Endothelial cell of umbilical vein (primary cell): ENCODE data around the gene HSPA1B. TPM values are rescaled to one million over a fixed set of nuclear protein-coding genes. Genes with fewer than 3 reads are reported as not detected.
"Not testable (repeated sequence)": the region's sequence is repeated elsewhere in the genome, so short reads cannot be mapped to it uniquely, and the experiment has no call there.

ENCODE experiments used
- BruUV-seq: library from RNA; stranded (reverse); fragments of 400-500 nt; replicated peaks from 2 replicates; lab custom pipeline; 2021; lab: Mats Ljungman, UMichigan
- CTCF ChIA-PET: fragments of 300-600, 350-600 bp; sonication (Branson Sonifier 250); formaldehyde crosslinking; loops from one replicate; lab custom pipeline; 2021; ENCODE audit warnings: antibody characterized with exemption, inconsistent platforms; lab: Charles Lee
- POLR2A ChIA-PET: fragments of 300-600, 350-600 bp; sonication (Branson Sonifier 250); formaldehyde crosslinking; loops from one replicate; lab custom pipeline; 2021; ENCODE audit warnings: antibody characterized with exemption, inconsistent platforms; lab: Charles Lee
- DNase-seq: peaks from one replicate; pipeline ENCODE4 v3.0.0-alpha.2; 2011; ENCODE audit warnings: low read depth, low spot score
- FAIRE-seq: peaks from 2 replicates; lab custom pipeline; 2011; peaks lifted over from hg19 to GRCh38; lab: Jason Lieb, UNC
- H2AFZ ChIP-seq: 2 replicates; pipeline ENCODE4 v1.6.0; 2012; ENCODE audit warnings: low read depth, low read length, control low read depth, inconsistent platforms
- H3K27ac ChIP-seq: 2 replicates; pipeline ENCODE4 v1.5.1; 2011; ENCODE audit warnings: low read depth, mild to moderate bottlenecking, control low read depth, low read length, moderate library complexity; ENCODE audit not compliant: insufficient read depth
- H3K27me3 ChIP-seq, 2 experiments: 2 replicates each; pipeline versions ENCODE4 v1.6.0 to v1.6.1; 2011; ENCODE audit warnings: low read length in 2 of 2, mixed read lengths in 1 of 2; ENCODE audit not compliant: control insufficient read depth in 2 of 2, insufficient read depth in 2 of 2
- H3K36me3 ChIP-seq, 2 experiments: 2 replicates in 1 of 2; 3 replicates in 1 of 2; pipeline ENCODE4 v1.5.1; 2011; ENCODE audit warnings: low read length in 2 of 2, mild to moderate bottlenecking in 1 of 2, moderate library complexity in 1 of 2; ENCODE audit not compliant: control insufficient read depth in 2 of 2, insufficient read depth in 2 of 2; ENCODE audit errors: extremely low read depth in 1 of 2
- H3K4me1 ChIP-seq: 3 replicates; pipeline ENCODE4 v1.5.1; 2011; ENCODE audit warnings: mild to moderate bottlenecking, low read length; ENCODE audit not compliant: control insufficient read depth, insufficient read depth; ENCODE audit errors: extremely low read depth
- H3K4me2 ChIP-seq: 2 replicates; pipeline ENCODE4 v1.6.1; 2011; ENCODE audit warnings: low read length, control low read depth, mixed read lengths; ENCODE audit not compliant: insufficient read depth
- H3K4me3 ChIP-seq, 3 experiments: fragments of 200-600 bp in 1 of 3; sonication (generic), shearing (Covaris generic) in 1 of 3; replicated peaks in 1 of 3; 2 replicates each; pipeline ENCODE4 v1.5.1; 2011 to 2016; ENCODE audit warnings: control low read depth in 3 of 3, low read length in 3 of 3, mild to moderate bottlenecking in 2 of 3, inconsistent platforms in 1 of 3, low read depth in 1 of 3, moderate library complexity in 1 of 3; ENCODE audit not compliant: insufficient read depth in 1 of 3
- H3K79me2 ChIP-seq: 2 replicates; pipeline ENCODE4 v1.6.0; 2012; ENCODE audit warnings: low read length, inconsistent platforms; ENCODE audit not compliant: control insufficient read depth, insufficient read depth
- H3K9ac ChIP-seq: replicated peaks from 2 replicates; pipeline ENCODE3; 2011; ENCODE audit warnings: low read length, control low read depth; ENCODE audit not compliant: insufficient read depth; ENCODE audit errors: extremely low read depth
- H3K9me1 ChIP-seq: replicated peaks from 3 replicates; pipeline ENCODE4 v1.6.0; 2011; ENCODE audit warnings: mild to moderate bottlenecking, low read length; ENCODE audit not compliant: control insufficient read depth, insufficient read depth; ENCODE audit errors: extremely low read depth
- H3K9me3 ChIP-seq: replicated peaks from 2 replicates; pipeline ENCODE4 v1.5.1; 2012; ENCODE audit warnings: low read length, inconsistent platforms; ENCODE audit not compliant: control insufficient read depth, insufficient read depth
- H4K20me1 ChIP-seq: replicated peaks from 2 replicates; pipeline ENCODE3; 2011; ENCODE audit warnings: mild to moderate bottlenecking, low read length; ENCODE audit not compliant: control insufficient read depth, insufficient read depth; ENCODE audit errors: extremely low read depth
- CTCF ChIP-seq, 2 donors: IDR thresholded peaks; 1 replicate in 1 of 2; 2 replicates in 1 of 2; pipeline ENCODE4 v1.5.1; 2011; ENCODE audit warnings: low read length in 2 of 2, mild to moderate bottlenecking in 2 of 2, moderate library complexity in 2 of 2, control low read depth in 1 of 2, inconsistent platforms in 1 of 2, low read depth in 1 of 2; ENCODE audit not compliant: insufficient read depth in 1 of 2; ENCODE audit errors: extremely low read depth in 1 of 2
- FOS ChIP-seq: IDR thresholded peaks from 2 replicates; pipeline ENCODE4 v1.6.1; 2011; ENCODE audit warnings: mild to moderate bottlenecking, low read length, moderate library complexity, borderline replicate concordance; ENCODE audit not compliant: insufficient read depth
- JUN ChIP-seq: IDR thresholded peaks from 2 replicates; pipeline ENCODE4 v1.6.1; 2011; ENCODE audit warnings: borderline replicate concordance, low read depth; ENCODE audit not compliant: insufficient read length, insufficient read depth
- MAX ChIP-seq: IDR thresholded peaks from 2 replicates; pipeline ENCODE4 v1.6.1; 2011; ENCODE audit not compliant: insufficient read depth, insufficient read length
- POLR2A ChIP-seq: IDR thresholded peaks from 2 replicates; pipeline ENCODE4 v1.6.1; 2012; ENCODE audit warnings: low read depth, mild to moderate bottlenecking, control low read depth, low read length
- POLR2AphosphoS5 ChIP-seq: IDR thresholded peaks from 2 replicates; pipeline ENCODE4 v1.6.1; 2012; ENCODE audit warnings: low read depth, mild to moderate bottlenecking, control low read depth, low read length, moderate library complexity; ENCODE audit not compliant: insufficient read depth
- dilution Hi-C: fragments of 300-500 bp; cut with MboI; formaldehyde crosslinking; loops from one replicate; pipeline ENCODE4 v1.15.0; 2019; ENCODE audit warnings: low sequenced_read_pairs; ENCODE audit not compliant: extremely low pct_ligation_motif_present
- intact Hi-C: fragments of 100-400 bp; cut with micrococcal nuclease; formaldehyde crosslinking; loops from one replicate; pipeline ENCODE4 v1.10.0; 2022
- polyA plus RNA-seq, 4 experiments: library from polyadenylated mRNA; depleted of rRNA in 3 of 4; stranded (reverse) in 3 of 4; unstranded in 1 of 4; fragments of >200 nt; gene quantifications; 2 replicates each; pipeline versions ENCODE4 v1.2.1 to v1.2.3, GENCODE V29; 2011 to 2012; ENCODE audit warnings: missing spikeins in 1 of 4
- total RNA-seq: library from RNA; stranded (reverse); gene quantifications from 2 replicates; pipeline ENCODE4 v1.2.3, GENCODE V29; 2021

The HSPA1B gene
- total and polyA plus RNA-seq, 2 donors (not counting 3 experiments of a cell fraction or from before 2014, with no cell fraction given) = 27.1 to 54.0 TPM

GRCh38 chr6:31792761-31793171, 34.8 kb upstream of the HSPA1B start:
- DNase-seq = no peak

GRCh38 chr6:31793927-31794245, 33.7 kb upstream of the HSPA1B start:
- peaks cover 15% of the 10 kb centered on the region for H3K4me1 ChIP-seq
- H2AFZ ChIP-seq, H4K20me1 ChIP-seq, H3K9me1 ChIP-seq, H3K36me3 ChIP-seq, H3K9me3 ChIP-seq, FAIRE-seq, dilution Hi-C loops, H3K27ac ChIP-seq, BruUV-seq, DNase-seq, H3K27me3 ChIP-seq: not testable (repeated sequence)
- H3K4me3 ChIP-seq = peak overlapping the region in 1 of 3 experiments; percentile 71
- H3K79me2 ChIP-seq = peaks cover 21% of the 10 kb centered on the region
- ChIA-PET CTCF (interaction anchor here (3.0 to 4.8 kb wide), 2 partner anchors 21 to 36 kb away, joined by 14 to 61 read pairs; no protein-coding TSS in a partner anchor), POLR2A (interaction anchor here (0.6 kb wide), 1 partner anchor 56 kb away, joined by 7 read pairs; no protein-coding TSS in a partner anchor)
- H3K4me2 ChIP-seq = peak overlapping the region; percentile 82
- H3K9ac ChIP-seq = peak overlapping the region; percentile 95
- intact Hi-C loops = loop anchor here (2.0 kb wide), 3 partner anchors 21 to 55 kb away; partner anchors contain the start of genes HSPA1A and HSPA1L

More at GRCh38 chr6:31792761-31793171, 34.8 kb upstream of the HSPA1B start:
- intact Hi-C loops (no loop called here), dilution Hi-C loops (no loop called here)
- BruUV-seq = no TSS peak
- ChIA-PET CTCF (interaction anchor here (2.6 to 4.8 kb wide), 3 partner anchors 14 to 39 kb away, joined by 19 to 61 read pairs (median 30); partner anchors contain the start of gene LSM2), POLR2A (no interaction called here)
- peak; percentile 12 for FAIRE-seq
- no peak overlapping the region for H3K9ac ChIP-seq
- H3K9me1 ChIP-seq = no peaks in the 10 kb centered on the region
- H3K79me2 ChIP-seq = peaks cover 21% of the 10 kb centered on the region
- peaks cover 15% of the 10 kb centered on the region for H3K4me1 ChIP-seq
- H2AFZ ChIP-seq = no peak overlapping the region
- no peaks in the 10 kb centered on the region for H3K27me3 ChIP-seq
- no peak overlapping the region for H3K4me3 ChIP-seq
- no peaks in the 10 kb centered on the region for H4K20me1 ChIP-seq
- no peak for TF ChIP-seq FOS
- TF ChIP-seq MAX = no peak
- TF ChIP-seq JUN = no peak
- no peak for TF ChIP-seq CTCF (IDR thresholded peaks at IDR 0.05; ENCODE audit: extremely low read depth in 1 of 2, insufficient read depth in 1 of 2, low read depth in 1 of 2, low read length in 2 of 2)
- TF ChIP-seq POLR2A = no peak
- no peak for TF ChIP-seq POLR2AphosphoS5
- no peaks in the 10 kb centered on the region for H3K9me3 ChIP-seq
- H3K27ac ChIP-seq = peak overlapping the region; percentile 23
- no peak overlapping the region for H3K4me2 ChIP-seq
- H3K36me3 ChIP-seq = peaks cover 0 to 7% of the 10 kb centered on the region in 2 experiments
